DND-41 (cell line): Measurements from ENCODE around the gene NDUFAF4.

ENCODE experiments used
- EZH2 ChIP-seq: IDR thresholded peaks from 3 replicates; pipeline ENCODE4 v1.6.1; 2012; ENCODE audit warnings: borderline replicate concordance, low read depth, mild to moderate bottlenecking, moderate library complexity, low read length, inconsistent platforms; ENCODE audit not compliant: severe bottlenecking
- TF ChIP-seq, protein P1 (sequence below): IDR thresholded peaks from 2 replicates; pipeline ENCODE4 v1.5.1; 2012; ENCODE audit warnings: borderline replicate concordance, low read length, moderate library complexity, mild to moderate bottlenecking; ENCODE audit not compliant: poor library complexity, severe bottlenecking; ENCODE audit errors: extremely low read depth

DNA sequence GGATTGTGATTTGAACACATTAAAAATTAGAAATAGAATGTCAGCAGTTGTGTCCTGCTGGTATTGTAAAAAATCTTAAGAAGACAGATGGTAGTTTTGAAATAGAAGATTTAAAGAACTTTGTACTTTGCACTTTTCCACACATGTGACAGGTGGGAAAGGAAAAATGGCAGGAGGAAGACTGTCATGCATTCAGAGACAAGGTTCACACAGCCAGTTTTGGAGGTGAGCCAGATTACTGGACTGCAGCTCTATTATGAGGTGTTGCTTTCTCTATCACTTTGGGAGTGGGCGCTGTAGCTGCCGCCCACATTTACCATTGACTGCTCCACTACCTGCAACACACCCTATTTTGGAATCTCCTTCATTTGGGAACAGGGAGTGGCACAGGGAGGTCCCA lies 12.1 kb upstream of the NDUFAF4 start:
- TF ChIP-seq, protein P1, sequence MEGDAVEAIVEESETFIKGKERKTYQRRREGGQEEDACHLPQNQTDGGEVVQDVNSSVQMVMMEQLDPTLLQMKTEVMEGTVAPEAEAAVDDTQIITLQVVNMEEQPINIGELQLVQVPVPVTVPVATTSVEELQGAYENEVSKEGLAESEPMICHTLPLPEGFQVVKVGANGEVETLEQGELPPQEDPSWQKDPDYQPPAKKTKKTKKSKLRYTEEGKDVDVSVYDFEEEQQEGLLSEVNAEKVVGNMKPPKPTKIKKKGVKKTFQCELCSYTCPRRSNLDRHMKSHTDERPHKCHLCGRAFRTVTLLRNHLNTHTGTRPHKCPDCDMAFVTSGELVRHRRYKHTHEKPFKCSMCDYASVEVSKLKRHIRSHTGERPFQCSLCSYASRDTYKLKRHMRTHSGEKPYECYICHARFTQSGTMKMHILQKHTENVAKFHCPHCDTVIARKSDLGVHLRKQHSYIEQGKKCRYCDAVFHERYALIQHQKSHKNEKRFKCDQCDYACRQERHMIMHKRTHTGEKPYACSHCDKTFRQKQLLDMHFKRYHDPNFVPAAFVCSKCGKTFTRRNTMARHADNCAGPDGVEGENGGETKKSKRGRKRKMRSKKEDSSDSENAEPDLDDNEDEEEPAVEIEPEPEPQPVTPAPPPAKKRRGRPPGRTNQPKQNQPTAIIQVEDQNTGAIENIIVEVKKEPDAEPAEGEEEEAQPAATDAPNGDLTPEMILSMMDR, result no peak
- TF ChIP-seq EZH2, result no peak
